Esophagus squamous epithelium (tissue), 5 donors: Measurements from ENCODE around the gene KREMEN1. TPM values are rescaled to one million over a fixed set of nuclear protein-coding genes. Genes with fewer than 3 reads are reported as not detected.

Source experiments
- DNase-seq: peaks from one replicate; lab custom pipeline; 2025; lab: John Stamatoyannopoulos, UW
- H3K27ac ChIP-seq, 4 donors: fragments of 200-600 bp; sonication (generic); one replicate each; pipeline ENCODE4 v1.5.1; 2016 to 2019; ENCODE audit warnings: mild to moderate bottlenecking in 1 of 4
- H3K27me3 ChIP-seq, 4 donors: fragments of 200-600 bp; sonication (generic); 1 replicate in 3 of 4; 2 replicates in 1 of 4; pipeline versions ENCODE4 v1.5.1 to v1.6.0; 2017 to 2021; ENCODE audit warnings: antibody characterized with exemption in 1 of 4
- H3K36me3 ChIP-seq, 3 donors: fragments of 200-600 bp; sonication (generic); one replicate each; pipeline ENCODE4 v1.5.1; 2016 to 2019
- H3K4me1 ChIP-seq, 3 donors: fragments of 200-600 bp; sonication (generic); one replicate each; pipeline ENCODE4 v1.5.1; 2017 to 2019
- H3K4me3 ChIP-seq, 4 donors: fragments of 200-600 bp; sonication (generic); 1 replicate in 3 of 4; 2 replicates in 1 of 4; pipeline ENCODE4 v1.5.1; 2016 to 2019; ENCODE audit warnings: mild to moderate bottlenecking in 2 of 4, moderate library complexity in 1 of 4
- H3K9me3 ChIP-seq, 3 donors: fragments of 200-600 bp; sonication (generic); one replicate each; pipeline ENCODE4 v1.5.1; 2016 to 2019
- POLR2A ChIP-seq, 4 donors: fragments of 450-650 bp; IDR thresholded peaks; one replicate each; pipeline ENCODE4 v1.6.1; 2017; ENCODE audit warnings: antibody characterized with exemption in 4 of 4, mild to moderate bottlenecking in 4 of 4, moderate library complexity in 3 of 4
- WGBS, 2 donors: methylation state at CpG; one replicate each; pipeline ENCODE4 v1.1.5; 2018; 5-methylcytosine and 5-hydroxymethylcytosine counted together
- intact Hi-C: fragments of 100-400 bp; cut with DNase I; formaldehyde crosslinking; loops from one replicate; pipeline ENCODE4 v1.15.0; 2022
- total RNA-seq, 4 donors: library from RNA; depleted of rRNA; stranded (reverse); fragments of >200 nt; gene quantifications; one replicate each; pipeline ENCODE4 v1.1.0, GENCODE V29; 2016
- TF ChIP-seq, protein P1 (sequence below), 6 experiments: fragments of 450-650 bp in 4 of 6; fragments of 200-600 bp in 2 of 6; sonication (generic) in 2 of 6; IDR thresholded peaks; one replicate each; pipeline ENCODE4 v1.5.1; 2016 to 2019; ENCODE audit warnings: antibody characterized with exemption in 6 of 6, mild to moderate bottlenecking in 4 of 6, moderate library complexity in 4 of 6
- donor health status: DM: yes; HTN: yes; CAD: no.

The KREMEN1 gene
- total RNA-seq, 4 donors from 2014 or later = 34.3 to 64.8 (median 47.7) TPM

DNA sequence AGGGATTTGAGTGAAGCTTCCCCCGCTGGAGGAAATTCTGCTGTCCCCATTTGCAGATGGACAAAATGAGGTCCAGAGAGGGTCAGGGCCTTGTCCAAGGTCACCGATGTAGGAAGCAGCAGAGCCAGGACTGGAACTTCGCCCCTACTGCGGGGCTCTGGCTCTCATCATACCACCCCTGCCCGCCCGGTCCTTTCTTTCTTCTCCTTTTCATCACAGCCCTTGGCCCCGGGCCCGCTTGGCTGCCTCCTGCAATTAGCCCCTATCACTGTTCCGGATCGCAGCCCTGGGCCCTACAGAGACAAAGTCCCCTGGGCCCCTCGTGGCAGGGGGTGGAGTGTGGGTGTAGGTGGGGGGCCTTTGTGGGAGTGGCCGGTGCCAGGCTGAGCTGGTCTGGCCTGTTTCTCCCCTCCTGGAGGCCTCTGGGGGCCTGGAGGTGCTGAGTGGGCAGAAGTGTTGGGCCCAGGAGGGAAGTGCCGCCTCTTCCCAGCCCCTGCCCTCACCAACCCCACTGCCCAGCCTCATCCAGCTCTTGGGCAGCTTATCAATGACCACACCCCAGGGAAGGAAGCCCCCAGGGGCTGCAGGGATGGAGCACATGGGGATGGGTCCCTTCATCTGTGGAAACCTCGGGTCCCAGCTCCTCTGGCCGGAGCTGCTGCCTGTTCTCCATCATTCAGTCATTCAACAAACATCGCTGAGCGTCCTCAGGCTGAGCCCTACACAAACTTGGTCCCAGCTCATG is 136.2 kb downstream of the KREMEN1 start:
- intact Hi-C loops = no loop called here

DNA sequence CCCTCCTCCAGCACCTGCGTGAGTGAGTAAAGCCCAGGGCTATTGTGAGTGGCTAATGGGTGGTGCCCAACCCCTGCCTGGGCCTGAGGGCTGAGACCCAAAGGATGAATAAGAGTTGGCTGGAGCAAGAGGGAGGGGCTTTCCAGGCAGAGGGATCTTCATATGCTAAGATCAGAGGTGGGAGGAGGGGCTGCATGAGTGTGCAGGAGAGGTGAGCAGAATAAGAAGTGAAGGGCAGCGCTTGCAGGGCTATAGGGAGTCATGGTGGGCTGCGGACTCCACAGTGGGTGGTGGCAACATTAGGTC is 136.7 kb downstream of the KREMEN1 start:
- H3K4me3 ChIP-seq = no peak overlapping the region
- H3K36me3 ChIP-seq = no peaks in the 10 kb centered on the region
- H3K4me1 ChIP-seq = peaks cover 7 to 36% (median 11%) of the 10 kb centered on the region in 3 donors
- no peak for TF ChIP-seq POLR2A (IDR thresholded peaks at IDR 0.05)
- TF ChIP-seq, protein P1, sequence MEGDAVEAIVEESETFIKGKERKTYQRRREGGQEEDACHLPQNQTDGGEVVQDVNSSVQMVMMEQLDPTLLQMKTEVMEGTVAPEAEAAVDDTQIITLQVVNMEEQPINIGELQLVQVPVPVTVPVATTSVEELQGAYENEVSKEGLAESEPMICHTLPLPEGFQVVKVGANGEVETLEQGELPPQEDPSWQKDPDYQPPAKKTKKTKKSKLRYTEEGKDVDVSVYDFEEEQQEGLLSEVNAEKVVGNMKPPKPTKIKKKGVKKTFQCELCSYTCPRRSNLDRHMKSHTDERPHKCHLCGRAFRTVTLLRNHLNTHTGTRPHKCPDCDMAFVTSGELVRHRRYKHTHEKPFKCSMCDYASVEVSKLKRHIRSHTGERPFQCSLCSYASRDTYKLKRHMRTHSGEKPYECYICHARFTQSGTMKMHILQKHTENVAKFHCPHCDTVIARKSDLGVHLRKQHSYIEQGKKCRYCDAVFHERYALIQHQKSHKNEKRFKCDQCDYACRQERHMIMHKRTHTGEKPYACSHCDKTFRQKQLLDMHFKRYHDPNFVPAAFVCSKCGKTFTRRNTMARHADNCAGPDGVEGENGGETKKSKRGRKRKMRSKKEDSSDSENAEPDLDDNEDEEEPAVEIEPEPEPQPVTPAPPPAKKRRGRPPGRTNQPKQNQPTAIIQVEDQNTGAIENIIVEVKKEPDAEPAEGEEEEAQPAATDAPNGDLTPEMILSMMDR (IDR thresholded peaks at IDR 0.05) = no peak
- intact Hi-C loops = no loop called here
- H3K27ac ChIP-seq = no peak overlapping the region
- no peaks in the 10 kb centered on the region for H3K9me3 ChIP-seq
- 81 to 91% methylated on average over 3 of the region's 3 CpGs for WGBS, 2 donors
- no peak for DNase-seq
- H3K27me3 ChIP-seq = peaks cover 0 to 24% (median 0%) of the 10 kb centered on the region in 4 donors

More for the DNA sequence above, 136.2 kb downstream of the KREMEN1 start:
- Histone ChIP-seq H3K27me3 (peaks cover 0 to 24% (median 0%) of the 10 kb centered on the region in 4 donors), H3K4me3 (no peak overlapping the region), H3K4me1 (peaks cover 7 to 36% (median 11%) of the 10 kb centered on the region in 3 donors), H3K36me3 (no peaks in the 10 kb centered on the region), H3K27ac (no peak overlapping the region), H3K9me3 (no peaks in the 10 kb centered on the region)
- TF ChIP-seq, protein P1 (IDR thresholded peaks at IDR 0.05) = no peak
- no peak for TF ChIP-seq POLR2A (IDR thresholded peaks at IDR 0.05)
- WGBS, 2 donors = 62 to 85% methylated on average over 5 to 11 of the region's 17 CpGs
- no peak for DNase-seq

DNA sequence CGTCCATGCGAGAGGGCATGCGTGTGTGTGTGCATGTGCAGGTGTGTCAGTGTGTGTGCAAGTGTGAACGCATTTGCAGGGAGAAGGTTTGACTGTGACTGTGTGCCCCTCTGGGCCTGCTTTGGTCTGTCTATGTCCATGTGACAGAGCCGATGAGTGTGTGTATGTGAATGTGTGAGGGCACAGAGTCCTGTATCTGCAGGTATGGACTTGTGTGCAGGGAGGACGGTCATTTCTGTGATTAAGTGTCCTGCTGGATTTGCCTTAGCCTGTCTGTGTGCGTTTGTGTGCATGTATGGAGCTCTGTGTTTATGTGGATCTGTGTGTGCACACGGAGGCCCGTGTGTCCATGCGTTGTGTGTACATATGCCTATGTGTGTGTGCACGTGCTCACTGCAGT is 138.2 kb downstream of the KREMEN1 start:
- Histone ChIP-seq H3K4me3 (no peak overlapping the region), H3K27ac (no peak overlapping the region), H3K27me3 (peaks cover 0 to 14% (median 0%) of the 10 kb centered on the region in 4 donors), H3K36me3 (no peaks in the 10 kb centered on the region), H3K9me3 (no peaks in the 10 kb centered on the region), H3K4me1 (peaks cover 3 to 23% (median 6%) of the 10 kb centered on the region in 3 donors)
- 73 to 74% methylated on average over 5 to 10 of the region's 11 CpGs for WGBS, 2 donors
- no peak for DNase-seq
- TF ChIP-seq, protein P1 (IDR thresholded peaks at IDR 0.05) = no peak
- no peak for TF ChIP-seq POLR2A (IDR thresholded peaks at IDR 0.05)
- intact Hi-C loops = no loop called here

DNA sequence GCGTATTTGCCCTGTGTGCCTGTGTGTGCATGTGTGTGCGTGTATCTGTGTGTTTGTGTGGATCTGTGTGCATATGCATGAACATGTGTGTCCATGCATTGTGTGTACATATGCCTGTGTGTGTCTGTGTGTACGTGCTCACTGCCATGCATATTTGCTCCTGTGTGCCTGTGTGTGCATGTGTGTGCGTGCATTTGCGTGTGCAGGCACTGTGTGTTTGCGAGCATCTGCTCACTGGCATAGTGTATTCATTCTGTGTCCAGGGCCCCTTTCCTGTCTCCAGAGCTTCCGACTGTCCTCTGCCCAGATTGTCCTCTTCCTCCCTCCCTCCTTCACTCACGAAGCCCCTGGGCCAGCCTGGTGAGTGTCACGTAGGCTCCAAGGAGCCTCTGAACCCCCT is 138.6 kb downstream of the KREMEN1 start:
- TF ChIP-seq POLR2A (IDR thresholded peaks at IDR 0.05) = no peak
- TF ChIP-seq, protein P1 (IDR thresholded peaks at IDR 0.05) = no peak
- peaks cover 0 to 10% (median 0%) of the 10 kb centered on the region in 4 donors for H3K27me3 ChIP-seq
- H3K4me3 ChIP-seq = no peak overlapping the region
- intact Hi-C loops = no loop called here
- DNase-seq = no peak
- H3K9me3 ChIP-seq = no peaks in the 10 kb centered on the region
- H3K36me3 ChIP-seq = no peaks in the 10 kb centered on the region
- WGBS, 2 donors = 87 to 93% methylated on average over 8 to 9 of the region's 9 CpGs
- H3K27ac ChIP-seq = no peak overlapping the region
- H3K4me1 ChIP-seq = peaks cover 0 to 19% (median 2%) of the 10 kb centered on the region in 3 donors

DNA sequence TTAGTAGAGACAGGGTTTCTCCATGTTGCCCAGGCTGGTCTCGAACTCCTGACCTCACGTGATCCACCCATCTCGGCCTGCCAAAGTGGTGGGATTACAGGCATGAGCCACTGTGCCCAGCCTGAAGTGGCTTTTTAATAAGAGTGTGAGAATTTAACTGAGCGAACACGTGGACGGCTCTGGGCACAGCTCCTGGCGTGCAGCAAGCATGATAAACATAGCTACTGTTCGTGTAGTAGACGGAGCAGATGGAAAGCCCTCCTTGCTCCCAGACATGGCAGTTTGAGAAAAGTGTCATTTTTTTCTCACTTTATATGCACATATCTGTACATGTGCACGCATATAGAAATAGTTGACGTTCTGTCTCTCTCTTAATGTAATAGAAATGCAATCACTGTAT is 139.9 kb downstream of the KREMEN1 start:
- Histone ChIP-seq H3K4me3 (no peak overlapping the region), H3K36me3 (no peaks in the 10 kb centered on the region), H3K9me3 (no peaks in the 10 kb centered on the region), H3K4me1 (peaks cover 0 to 17% (median 0%) of the 10 kb centered on the region in 3 donors), H3K27ac (no peak overlapping the region), H3K27me3 (peaks cover 0 to 3% (median 0%) of the 10 kb centered on the region in 4 donors)
- 73 to 80% methylated on average over 5 to 7 of the region's 11 CpGs for WGBS, 2 donors
- no peak for DNase-seq
- TF ChIP-seq POLR2A (IDR thresholded peaks at IDR 0.05) = no peak
- TF ChIP-seq, protein P1 (IDR thresholded peaks at IDR 0.05) = no peak
- intact Hi-C loops = no loop called here
